Neural cell (in vitro differentiated cells): ENCODE results near the gene ARHGAP45. TPM values are rescaled to one million over a fixed set of nuclear protein-coding genes. Genes with fewer than 3 reads are reported as not detected.

Source experiments
- H2AFZ ChIP-seq: fragments of 200-600, 300-800 bp; sonication (generic), shearing (Covaris generic); 2 replicates; pipeline ENCODE4 v1.6.0; 2014; ENCODE audit warnings: low read depth, mild to moderate bottlenecking, antibody characterized with exemption, low read length, moderate library complexity
- H3F3A ChIP-seq: fragments of 200-600 bp; shearing (Covaris generic); 2 replicates; pipeline ENCODE4 v1.6.1; 2016; ENCODE audit warnings: mild to moderate bottlenecking, moderate library complexity, mixed read lengths, antibody characterized with exemption, low read length; ENCODE audit not compliant: insufficient read depth, poor library complexity, severe bottlenecking
- H3K27ac ChIP-seq: fragments of 200-600, 300-800 bp; sonication (generic), shearing (Covaris generic); 2 replicates; pipeline ENCODE4 v1.5.1; 2014; ENCODE audit warnings: mild to moderate bottlenecking, low read length, moderate library complexity
- H3K27me3 ChIP-seq: fragments of 300-800, 200-600 bp; sonication (generic), shearing (Covaris generic); 2 replicates; pipeline ENCODE4 v1.6.0; 2014; ENCODE audit warnings: mild to moderate bottlenecking, low read depth, low read length, moderate library complexity; ENCODE audit not compliant: insufficient read depth
- H3K36me3 ChIP-seq: fragments of 300-800, 200-600 bp; sonication (generic), shearing (Covaris generic); 2 replicates; pipeline ENCODE4 v1.5.1; 2014; ENCODE audit warnings: mild to moderate bottlenecking, antibody characterized with exemption, low read length, moderate library complexity; ENCODE audit not compliant: insufficient read depth
- H3K4me2 ChIP-seq: fragments of 300-800, 200-600 bp; sonication (generic), shearing (Covaris generic); 2 replicates; pipeline ENCODE4 v1.6.0; 2014; ENCODE audit warnings: mild to moderate bottlenecking, low read length
- H3K4me3 ChIP-seq: fragments of 300-800, 200-600 bp; sonication (generic), shearing (Covaris generic); 2 replicates; pipeline ENCODE4 v1.5.1; 2014; ENCODE audit warnings: mild to moderate bottlenecking, low read length, moderate library complexity
- H3K79me2 ChIP-seq: fragments of 200-600 bp; shearing (Covaris generic); replicated peaks from 2 replicates; pipeline ENCODE4 v1.6.0; 2014; ENCODE audit warnings: mild to moderate bottlenecking, low read length, moderate library complexity; ENCODE audit not compliant: insufficient read depth
- H3K9ac ChIP-seq: fragments of 300-800, 200-600 bp; sonication (generic), shearing (Covaris generic); 2 replicates; pipeline ENCODE4 v1.6.1; 2016; ENCODE audit warnings: mild to moderate bottlenecking, low read length, mixed read lengths
- H3K9me2 ChIP-seq: fragments of 200-600 bp; shearing (Covaris generic); 2 replicates; pipeline ENCODE4 v1.6.1; 2016; ENCODE audit warnings: mild to moderate bottlenecking, low read length, mixed read lengths; ENCODE audit not compliant: insufficient read depth
- H3K9me3 ChIP-seq: fragments of 200-600, 300-800 bp; sonication (generic), shearing (Covaris generic); 2 replicates; pipeline ENCODE4 v1.6.1; 2016; ENCODE audit warnings: mild to moderate bottlenecking, mixed run types, low read length, moderate library complexity, mixed read lengths
- H4K20me1 ChIP-seq: fragments of 200-600 bp; shearing (Covaris generic); 2 replicates; pipeline ENCODE4 v1.6.1; 2016; ENCODE audit warnings: mild to moderate bottlenecking, mixed run types; ENCODE audit not compliant: insufficient read depth
- EP300 ChIP-seq: fragments of 450-650 bp; conservative IDR thresholded peaks from 2 replicates; pipeline ENCODE4 v1.6.1; 2014; ENCODE audit warnings: antibody characterized with exemption, mild to moderate bottlenecking, moderate library complexity; ENCODE audit not compliant: poor library complexity, severe bottlenecking
- EZH2 ChIP-seq: fragments of 200-600, 300-800 bp; shearing (Covaris generic), sonication (generic); IDR thresholded peaks from 2 replicates; pipeline ENCODE4 v1.6.1; 2014; ENCODE audit warnings: antibody characterized with exemption, low read length, borderline replicate concordance, mild to moderate bottlenecking; ENCODE audit not compliant: insufficient read depth, poor library complexity, severe bottlenecking
- MXI1 ChIP-seq: fragments of 450-650 bp; conservative IDR thresholded peaks from 2 replicates; pipeline ENCODE4 v1.6.1; 2014; ENCODE audit warnings: antibody characterized with exemption, mild to moderate bottlenecking; ENCODE audit not compliant: poor library complexity, severe bottlenecking
- POLR2AphosphoS5 ChIP-seq: IDR thresholded peaks from 2 replicates; pipeline ENCODE4 v1.6.1; 2012
- RAD21 ChIP-seq: fragments of 450-650 bp; conservative IDR thresholded peaks from 2 replicates; pipeline ENCODE4 v1.6.1; 2014; ENCODE audit warnings: antibody characterized with exemption, mild to moderate bottlenecking, moderate library complexity
- SMC3 ChIP-seq: fragments of 450-650 bp; conservative IDR thresholded peaks from 2 replicates; pipeline ENCODE4 v1.6.1; 2014; ENCODE audit warnings: antibody characterized with exemption, mild to moderate bottlenecking, moderate library complexity; ENCODE audit not compliant: poor library complexity
- TAF1 ChIP-seq: IDR thresholded peaks from 2 replicates; pipeline ENCODE4 v1.6.1; 2012; ENCODE audit warnings: low read depth
- polyA plus RNA-seq: library from polyadenylated mRNA; depleted of rRNA; stranded (reverse); fragments of >200 nt; gene quantifications from 2 replicates; pipeline ENCODE4 v1.2.3, GENCODE V29; 2014
- TF ChIP-seq, protein P1 (sequence below): fragments of 450-650 bp; IDR thresholded peaks from 2 replicates; pipeline ENCODE4 v1.5.1; 2014; ENCODE audit warnings: antibody characterized with exemption, mild to moderate bottlenecking, moderate library complexity; ENCODE audit not compliant: poor library complexity, severe bottlenecking
- TF ChIP-seq, protein P2 (sequence below): IDR thresholded peaks from 2 replicates; pipeline ENCODE4 v1.6.1; 2012; ENCODE audit warnings: borderline replicate concordance

The ARHGAP45 gene
- polyA plus RNA-seq, 1 donor from 2014 or later, result 3.3 TPM

DNA sequence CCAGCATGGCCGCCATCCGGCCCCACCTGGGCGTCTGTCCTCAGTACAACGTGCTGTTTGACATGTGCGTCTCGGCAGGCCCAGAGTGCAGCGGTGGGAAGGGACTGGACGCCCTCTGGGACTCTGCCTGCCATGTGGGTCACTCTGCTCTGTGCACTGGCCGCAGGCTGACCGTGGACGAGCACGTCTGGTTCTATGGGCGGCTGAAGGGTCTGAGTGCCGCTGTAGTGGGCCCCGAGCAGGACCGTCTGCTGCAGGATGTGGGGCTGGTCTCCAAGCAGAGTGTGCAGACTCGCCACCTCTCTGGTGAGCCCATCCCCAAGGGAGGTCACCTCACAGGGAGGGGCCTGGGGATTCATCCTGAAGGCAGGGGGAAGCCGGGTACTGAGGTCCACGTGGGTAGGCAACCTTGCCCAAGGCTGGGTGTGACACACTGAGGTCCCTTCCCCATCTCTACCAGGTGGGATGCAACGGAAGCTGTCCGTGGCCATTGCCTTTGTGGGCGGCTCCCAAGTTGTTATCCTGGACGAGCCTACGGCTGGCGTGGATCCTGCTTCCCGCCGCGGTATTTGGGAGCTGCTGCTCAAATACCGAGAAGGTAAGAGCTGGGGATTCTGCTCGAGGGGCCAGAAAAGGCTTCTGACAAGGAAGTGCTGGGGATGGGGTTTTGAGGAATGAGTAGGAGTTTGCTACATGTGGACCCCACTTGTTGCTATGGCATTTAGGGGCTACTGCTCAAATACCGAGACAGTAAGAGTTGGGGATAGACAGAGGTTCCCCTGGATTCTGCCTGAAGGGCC lies 15.8 kb upstream of the ARHGAP45 start:
- Histone ChIP-seq H3K79me2 (no peaks in the 10 kb centered on the region), H3K4me3 (no peak overlapping the region), H3K27me3 (no peaks in the 10 kb centered on the region), H3K36me3 (peaks cover 9% of the 10 kb centered on the region), H3K9me3 (peaks cover 6% of the 10 kb centered on the region), H3K27ac (no peak overlapping the region), H4K20me1 (no peaks in the 10 kb centered on the region), H3K9me2 (no peaks in the 10 kb centered on the region), H3K4me2 (no peak overlapping the region), H2AFZ (no peak overlapping the region), H3K9ac (no peak overlapping the region), H3F3A (no peaks in the 10 kb centered on the region)
- no peak for TF ChIP-seq EP300
- TF ChIP-seq, protein P1, sequence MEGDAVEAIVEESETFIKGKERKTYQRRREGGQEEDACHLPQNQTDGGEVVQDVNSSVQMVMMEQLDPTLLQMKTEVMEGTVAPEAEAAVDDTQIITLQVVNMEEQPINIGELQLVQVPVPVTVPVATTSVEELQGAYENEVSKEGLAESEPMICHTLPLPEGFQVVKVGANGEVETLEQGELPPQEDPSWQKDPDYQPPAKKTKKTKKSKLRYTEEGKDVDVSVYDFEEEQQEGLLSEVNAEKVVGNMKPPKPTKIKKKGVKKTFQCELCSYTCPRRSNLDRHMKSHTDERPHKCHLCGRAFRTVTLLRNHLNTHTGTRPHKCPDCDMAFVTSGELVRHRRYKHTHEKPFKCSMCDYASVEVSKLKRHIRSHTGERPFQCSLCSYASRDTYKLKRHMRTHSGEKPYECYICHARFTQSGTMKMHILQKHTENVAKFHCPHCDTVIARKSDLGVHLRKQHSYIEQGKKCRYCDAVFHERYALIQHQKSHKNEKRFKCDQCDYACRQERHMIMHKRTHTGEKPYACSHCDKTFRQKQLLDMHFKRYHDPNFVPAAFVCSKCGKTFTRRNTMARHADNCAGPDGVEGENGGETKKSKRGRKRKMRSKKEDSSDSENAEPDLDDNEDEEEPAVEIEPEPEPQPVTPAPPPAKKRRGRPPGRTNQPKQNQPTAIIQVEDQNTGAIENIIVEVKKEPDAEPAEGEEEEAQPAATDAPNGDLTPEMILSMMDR, result no peak
- TF ChIP-seq TAF1, result no peak
- TF ChIP-seq EZH2, result no peak
- TF ChIP-seq MXI1, result no peak
- no peak for TF ChIP-seq POLR2AphosphoS5
- no peak for TF ChIP-seq SMC3
- TF ChIP-seq, protein P2, sequence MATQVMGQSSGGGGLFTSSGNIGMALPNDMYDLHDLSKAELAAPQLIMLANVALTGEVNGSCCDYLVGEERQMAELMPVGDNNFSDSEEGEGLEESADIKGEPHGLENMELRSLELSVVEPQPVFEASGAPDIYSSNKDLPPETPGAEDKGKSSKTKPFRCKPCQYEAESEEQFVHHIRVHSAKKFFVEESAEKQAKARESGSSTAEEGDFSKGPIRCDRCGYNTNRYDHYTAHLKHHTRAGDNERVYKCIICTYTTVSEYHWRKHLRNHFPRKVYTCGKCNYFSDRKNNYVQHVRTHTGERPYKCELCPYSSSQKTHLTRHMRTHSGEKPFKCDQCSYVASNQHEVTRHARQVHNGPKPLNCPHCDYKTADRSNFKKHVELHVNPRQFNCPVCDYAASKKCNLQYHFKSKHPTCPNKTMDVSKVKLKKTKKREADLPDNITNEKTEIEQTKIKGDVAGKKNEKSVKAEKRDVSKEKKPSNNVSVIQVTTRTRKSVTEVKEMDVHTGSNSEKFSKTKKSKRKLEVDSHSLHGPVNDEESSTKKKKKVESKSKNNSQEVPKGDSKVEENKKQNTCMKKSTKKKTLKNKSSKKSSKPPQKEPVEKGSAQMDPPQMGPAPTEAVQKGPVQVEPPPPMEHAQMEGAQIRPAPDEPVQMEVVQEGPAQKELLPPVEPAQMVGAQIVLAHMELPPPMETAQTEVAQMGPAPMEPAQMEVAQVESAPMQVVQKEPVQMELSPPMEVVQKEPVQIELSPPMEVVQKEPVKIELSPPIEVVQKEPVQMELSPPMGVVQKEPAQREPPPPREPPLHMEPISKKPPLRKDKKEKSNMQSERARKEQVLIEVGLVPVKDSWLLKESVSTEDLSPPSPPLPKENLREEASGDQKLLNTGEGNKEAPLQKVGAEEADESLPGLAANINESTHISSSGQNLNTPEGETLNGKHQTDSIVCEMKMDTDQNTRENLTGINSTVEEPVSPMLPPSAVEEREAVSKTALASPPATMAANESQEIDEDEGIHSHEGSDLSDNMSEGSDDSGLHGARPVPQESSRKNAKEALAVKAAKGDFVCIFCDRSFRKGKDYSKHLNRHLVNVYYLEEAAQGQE, result no peak
- no peak for TF ChIP-seq RAD21

DNA sequence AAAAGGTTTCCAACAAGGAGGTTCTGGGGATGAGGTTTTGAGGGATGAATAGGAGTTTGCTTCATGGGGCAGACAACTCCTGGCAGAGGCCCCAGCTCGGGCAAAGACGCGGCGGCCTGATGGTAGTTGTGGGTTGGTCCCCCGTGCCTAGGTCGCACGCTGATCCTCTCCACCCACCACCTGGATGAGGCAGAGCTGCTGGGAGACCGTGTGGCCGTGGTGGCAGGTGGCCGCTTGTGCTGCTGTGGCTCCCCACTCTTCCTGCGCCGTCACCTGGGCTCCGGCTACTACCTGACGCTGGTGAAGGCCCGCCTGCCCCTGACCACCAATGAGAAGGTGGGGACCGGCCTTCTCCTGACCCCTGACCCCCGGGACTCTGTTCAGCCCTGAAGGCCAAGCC lies 15.2 kb upstream of the ARHGAP45 start:
- no peak overlapping the region for H2AFZ ChIP-seq
- peaks cover 12% of the 10 kb centered on the region for H3K9me3 ChIP-seq
- H3K4me3 ChIP-seq, result no peak overlapping the region
- TF ChIP-seq RAD21 (no peak), EZH2 (no peak), TAF1 (no peak), POLR2AphosphoS5 (no peak), MXI1 (no peak), SMC3 (no peak), EP300 (no peak)
- TF ChIP-seq, protein P2, result no peak
- TF ChIP-seq, protein P1, result no peak
- H4K20me1 ChIP-seq, result no peaks in the 10 kb centered on the region
- H3K79me2 ChIP-seq, result no peaks in the 10 kb centered on the region
- no peaks in the 10 kb centered on the region for H3K27me3 ChIP-seq
- H3F3A ChIP-seq, result no peaks in the 10 kb centered on the region
- H3K4me2 ChIP-seq, result no peak overlapping the region
- no peaks in the 10 kb centered on the region for H3K9me2 ChIP-seq
- peaks cover 9% of the 10 kb centered on the region for H3K36me3 ChIP-seq
- H3K27ac ChIP-seq, result no peak overlapping the region
- no peak overlapping the region for H3K9ac ChIP-seq
